Skeletal muscle cell (primary cell): ENCODE measurements around the gene CHRNB2.

Source experiments
- DNase-seq: peaks from one replicate; pipeline ENCODE4 v3.0.0-alpha.2; 2010; ENCODE audit warnings: low read depth
- H3K4me3 ChIP-seq: 2 replicates; pipeline ENCODE4 v1.5.1; 2011; ENCODE audit warnings: low read depth, mild to moderate bottlenecking, control low read depth, low read length, moderate library complexity

Gene CHRNB2

GRCh38 chr1:154607106-154607608 is 39.6 kb downstream of the CHRNB2 start:
- no peak for DNase-seq
- peak overlapping the region; percentile 60 for H3K4me3 ChIP-seq

GRCh38 chr1:154607609-154608396 is 40.2 kb downstream of the CHRNB2 start, which contains the start of gene ADAR:
TSS of gene ADAR (minus strand) at chr1:154608186. CDS start at chr1:154608006, 180 bp downstream.
- DNase-seq, result peak; percentile 95
- peak within 1 kb of the TSS; percentile 60 for H3K4me3 ChIP-seq

DNA sequence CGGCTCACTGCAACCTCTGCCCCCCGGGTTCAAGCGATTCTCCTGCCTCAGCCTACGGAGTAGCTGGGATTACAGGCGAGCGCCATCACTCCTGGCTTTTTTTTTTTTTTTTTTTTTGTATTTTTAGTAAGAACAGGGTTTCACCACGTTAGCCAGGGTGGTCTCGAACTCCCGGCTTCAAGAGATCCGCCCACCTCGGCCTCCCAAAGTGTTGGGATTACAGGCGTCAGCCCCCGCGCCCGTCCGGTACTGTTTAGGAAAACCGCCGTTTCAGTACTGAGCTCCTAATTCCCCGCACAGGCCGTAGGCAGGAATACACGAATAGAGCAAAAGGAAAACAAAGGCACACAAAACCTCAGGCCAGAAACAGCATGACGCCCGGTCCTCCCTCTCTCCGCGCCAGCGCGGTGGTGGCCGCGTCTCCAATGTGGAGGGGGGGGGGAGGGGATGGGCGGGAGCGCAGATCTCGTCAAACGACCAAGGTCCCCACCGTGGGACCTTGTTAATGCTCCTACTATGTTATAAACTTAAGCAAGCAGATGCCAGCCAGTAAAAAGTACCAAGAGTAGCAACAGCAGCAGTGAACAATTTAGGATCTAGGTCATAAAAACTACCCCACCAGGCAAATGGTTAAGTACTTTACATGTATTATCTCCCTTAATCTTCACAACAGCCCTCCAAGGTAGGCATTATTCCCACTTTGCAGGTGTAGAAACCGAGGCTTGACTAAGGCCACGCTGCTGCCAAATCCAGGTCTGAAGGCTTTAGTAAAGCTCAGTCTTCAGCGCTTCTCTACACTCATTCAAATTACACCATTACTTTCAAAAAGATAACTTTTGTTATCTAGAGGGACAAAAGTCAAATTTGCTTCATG is 41.1 kb downstream of the CHRNB2 start:
- no peak for DNase-seq

GRCh38 chr1:154609398-154610380 is 42.1 kb downstream of the CHRNB2 start:
- no peak for DNase-seq
- H3K4me3 ChIP-seq, result no peak overlapping the region

More for the DNA sequence above, 41.1 kb downstream of the CHRNB2 start:
- peak overlapping the region; percentile 60 for H3K4me3 ChIP-seq

DNA sequence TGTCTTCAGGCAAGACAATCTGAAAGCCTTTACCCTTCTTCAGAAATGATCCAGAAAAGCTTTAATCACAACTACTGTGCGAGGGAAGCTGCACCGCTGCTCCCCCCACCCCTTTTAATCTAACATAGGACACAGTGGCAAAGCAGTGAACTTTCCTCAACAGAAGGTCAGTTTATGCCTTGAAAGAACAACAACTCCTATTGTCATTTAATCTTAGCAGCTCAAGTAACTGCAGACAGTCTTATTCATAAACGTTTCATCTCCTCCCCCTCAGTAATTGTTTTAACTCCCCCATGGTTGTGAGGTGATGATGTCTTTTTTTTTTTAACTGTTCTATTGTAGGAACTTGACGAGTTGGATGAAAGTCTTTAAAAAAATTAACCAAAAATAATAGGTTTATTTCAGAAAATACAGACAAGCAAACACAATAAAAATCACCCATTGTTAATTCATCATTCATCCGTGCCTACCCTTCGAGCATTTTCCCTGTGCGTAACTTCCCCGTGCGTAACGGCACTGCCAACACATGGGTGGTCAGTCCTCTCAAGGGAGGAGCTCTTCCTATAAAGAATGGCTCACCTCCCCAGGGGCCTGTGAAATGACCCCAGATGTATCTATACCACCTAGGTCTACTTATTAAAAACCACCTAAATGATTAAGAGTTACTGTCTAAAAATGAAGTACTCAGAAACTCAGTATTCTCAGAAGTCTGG is 43.7 kb downstream of the CHRNB2 start:
- DNase-seq, result no peak
- H3K4me3 ChIP-seq, result no peak overlapping the region

DNA sequence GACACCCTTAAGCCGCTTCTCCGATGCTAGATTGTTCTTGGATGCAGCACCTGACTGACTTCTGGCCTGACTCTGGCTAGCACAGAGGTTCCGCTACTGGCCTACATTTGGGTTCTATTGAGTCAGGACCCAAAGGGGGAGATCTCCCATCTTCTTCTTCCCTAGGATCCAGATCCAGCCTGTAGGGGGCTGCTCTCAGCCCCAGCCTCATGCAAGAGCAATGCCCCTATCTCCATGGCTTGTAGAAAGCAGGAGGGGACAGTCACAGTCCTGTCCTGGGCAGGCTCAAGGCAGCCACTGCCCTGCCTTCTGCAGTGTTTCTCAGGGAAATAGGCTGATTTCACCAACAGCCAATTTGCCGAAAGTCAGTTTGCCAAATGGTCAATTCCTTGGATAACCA is 46.7 kb downstream of the CHRNB2 start:
- H3K4me3 ChIP-seq, result no peak overlapping the region
- DNase-seq, result no peak

- no peak for DNase-seq
- no peak overlapping the region for H3K4me3 ChIP-seq
Measured at GRCh38 chr1:154614901-154615300, 47.3 kb downstream of the CHRNB2 start.

- DNase-seq, result no peak
- H3K4me3 ChIP-seq, result no peak overlapping the region
Measured at GRCh38 chr1:154615411-154615810, 47.8 kb downstream of the CHRNB2 start.

DNA sequence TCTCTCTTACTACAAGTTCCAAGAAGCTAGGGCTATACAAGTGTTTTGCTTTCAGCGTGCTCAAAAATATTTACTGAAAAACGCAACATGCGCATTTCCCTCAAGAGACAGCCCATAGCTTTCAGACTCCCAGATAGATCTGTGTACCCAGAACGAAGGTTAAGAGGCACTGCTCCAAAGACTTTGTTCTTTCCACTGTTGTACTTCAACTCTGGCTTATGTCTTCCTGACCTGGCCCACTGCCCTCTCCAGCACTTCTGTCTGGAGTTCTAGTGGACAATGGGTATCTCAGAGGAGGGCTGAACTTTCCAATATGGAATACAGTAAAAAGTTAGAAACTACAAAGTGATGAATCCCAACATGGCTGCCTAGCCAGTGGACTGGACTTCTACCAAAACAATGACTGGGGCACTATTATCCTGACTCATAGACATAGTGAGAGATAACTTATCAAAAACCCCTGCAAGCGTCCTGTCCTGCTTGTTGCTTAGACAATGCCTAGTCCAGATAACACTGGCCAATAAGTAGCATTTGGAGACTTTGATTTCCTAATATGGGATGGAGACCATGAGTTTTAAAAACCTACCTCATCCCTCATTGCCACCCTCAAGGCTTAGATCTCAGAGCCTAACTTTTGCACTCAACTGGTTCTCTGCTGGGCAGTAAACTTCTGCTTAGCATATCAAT is 49.2 kb downstream of the CHRNB2 start:
- no peak for DNase-seq

DNA sequence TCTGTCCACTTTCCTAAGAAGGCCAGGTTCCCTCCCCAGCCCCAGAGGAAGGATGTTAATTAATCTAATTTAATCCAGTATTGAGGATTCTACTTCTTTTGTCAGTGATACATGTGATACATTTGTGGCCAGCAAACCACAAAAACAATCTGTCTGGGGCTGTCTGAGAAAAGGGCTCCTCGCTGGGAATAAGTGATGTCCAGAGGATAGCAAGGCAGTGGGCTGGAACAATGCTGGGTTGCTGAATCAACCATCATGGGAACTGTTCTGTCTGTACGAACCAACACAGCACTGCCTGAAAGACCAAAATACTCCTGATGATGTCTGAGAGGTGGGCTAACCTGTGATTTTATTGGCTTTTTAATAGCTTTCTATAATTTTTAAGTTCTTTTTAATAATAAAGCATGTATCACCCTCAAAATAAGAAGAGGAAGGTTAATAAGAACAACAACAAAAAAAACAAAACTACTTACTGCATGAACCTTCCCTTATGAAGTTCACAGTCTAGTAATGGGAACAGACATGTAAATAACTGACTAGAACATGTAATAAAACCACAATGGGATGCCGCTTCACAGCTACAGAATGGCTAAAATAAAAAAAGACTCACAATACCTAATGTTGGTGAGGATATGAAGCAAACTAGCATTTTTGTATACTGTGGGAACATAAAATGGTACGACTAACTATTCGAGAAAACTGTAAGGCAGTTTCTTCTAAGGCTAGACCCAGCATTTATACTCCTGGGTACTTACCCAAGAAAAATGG is 51.8 kb downstream of the CHRNB2 start:
- no peak overlapping the region for H3K4me3 ChIP-seq

More for the DNA sequence above, 49.2 kb downstream of the CHRNB2 start:
- no peak overlapping the region for H3K4me3 ChIP-seq

DNA sequence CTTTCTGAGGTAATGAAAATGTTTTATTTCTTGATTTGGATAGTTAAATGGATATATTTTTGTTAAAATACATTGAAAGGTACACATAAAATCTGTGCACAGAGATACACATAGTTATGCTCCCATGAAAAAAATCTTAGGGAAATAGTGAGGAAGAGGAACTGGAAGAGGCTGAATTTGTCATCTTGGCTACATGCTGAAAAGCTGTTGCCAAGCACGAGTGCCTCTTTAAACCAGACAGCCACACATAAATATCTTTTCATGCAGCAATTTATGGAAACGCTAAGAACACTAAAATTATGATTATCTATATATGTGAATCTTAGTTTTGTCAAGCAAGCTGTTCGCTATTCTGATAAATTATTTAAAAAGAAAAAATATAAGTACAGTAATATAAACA is 53.2 kb downstream of the CHRNB2 start:
- no peak for DNase-seq
- no peak overlapping the region for H3K4me3 ChIP-seq

More for the DNA sequence above, 51.8 kb downstream of the CHRNB2 start:
- DNase-seq, result no peak

GRCh38 chr1:154621875-154622274 is 54.3 kb downstream of the CHRNB2 start:
- no peak overlapping the region for H3K4me3 ChIP-seq
- no peak for DNase-seq

DNA sequence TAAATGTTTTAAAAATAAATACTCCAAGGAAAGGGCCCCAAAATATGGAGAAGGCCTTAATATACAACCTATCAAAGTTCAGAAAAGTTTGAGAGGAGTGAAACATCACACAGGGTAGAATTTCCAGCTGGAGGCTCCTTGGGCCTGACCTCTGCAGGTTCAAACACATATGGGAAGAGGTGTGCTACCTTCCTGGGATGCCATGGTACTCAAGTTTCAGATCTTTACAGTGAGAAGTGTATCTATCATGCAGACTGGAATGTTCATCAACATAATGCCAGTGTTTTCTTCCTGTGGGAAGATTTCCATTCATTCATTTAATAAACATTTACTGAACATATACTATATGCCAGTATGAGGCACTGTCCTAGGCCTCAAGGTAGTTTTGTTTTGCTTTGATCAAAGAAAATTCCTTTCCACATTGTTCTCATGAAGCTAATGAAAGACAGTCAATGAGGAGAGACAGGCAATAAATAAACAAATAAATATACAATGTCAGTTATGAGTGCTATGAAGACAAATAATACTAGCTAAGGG is 55.0 kb downstream of the CHRNB2 start:
- no peak for DNase-seq
- H3K4me3 ChIP-seq, result no peak overlapping the region

DNA sequence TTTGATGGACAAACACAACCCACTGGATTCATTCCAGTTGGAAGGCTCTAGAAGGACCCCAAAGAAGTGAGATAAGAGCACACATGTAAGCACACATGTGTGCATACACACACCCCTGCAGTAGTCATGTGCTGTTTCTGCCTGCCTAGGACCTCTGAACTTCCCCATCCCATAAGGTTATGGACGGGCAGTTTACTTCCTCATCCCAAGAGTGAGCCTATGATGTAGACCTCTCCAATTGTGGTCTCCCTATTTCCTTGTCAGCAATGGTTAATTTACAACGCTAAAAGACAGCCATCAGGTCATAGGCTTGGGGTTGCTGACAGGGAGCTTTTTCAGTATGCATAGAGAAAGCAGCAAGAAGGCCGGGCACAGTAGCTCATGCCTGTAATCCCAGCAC is 55.8 kb downstream of the CHRNB2 start:
- H3K4me3 ChIP-seq, result no peak overlapping the region
- DNase-seq, result no peak

- DNase-seq, result peak; percentile 45
- H3K4me3 ChIP-seq, result no peak overlapping the region
Measured at GRCh38 chr1:154624746-154625643, 57.4 kb downstream of the CHRNB2 start.
